GM12878 (cell line): ENCODE data around the gene DNHD1. TPM values are rescaled to one million over a fixed set of nuclear protein-coding genes. Genes with fewer than 3 reads are reported as not detected.

Experiments
- ATAC-seq: fragments of 200-7000 bp; cut with Tn5 transposase; 3 replicates; pipeline ENCODE4 v1.9.1; 2020; ENCODE audit warnings: mild to moderate bottlenecking, moderate library complexity
- BruUV-seq: library from RNA; stranded (reverse); fragments of 400-500 nt; replicated peaks from 2 replicates; lab custom pipeline; 2021; lab: Mats Ljungman, UMichigan
- CTCF ChIA-PET: fragments of 300-600 bp; sonication (Branson Sonifier 250); formaldehyde crosslinking; extraction: SDS; loops from one replicate; lab custom pipeline; 2021; ENCODE audit warnings: inconsistent platforms; lab: Yijun Ruan, JAX
- POLR2A ChIA-PET: fragments of 350-600 bp; formaldehyde crosslinking; extraction: SDS; loops from one replicate; lab custom pipeline; 2021; ENCODE audit warnings: inconsistent platforms; lab: Charles Lee
- RAD21 ChIA-PET: fragments of 300-600 bp; sonication (Branson Sonifier 250); formaldehyde crosslinking; loops from one replicate; lab custom pipeline; 2023; ENCODE audit warnings: antibody characterized with exemption; ENCODE audit not compliant: unreplicated experiment; lab: Charles Lee
- SMC1A ChIA-PET: fragments of 300-600 bp; sonication (Branson Sonifier 250); formaldehyde crosslinking; loops from one replicate; lab custom pipeline; 2023; ENCODE audit not compliant: unreplicated experiment, uncharacterized antibody; lab: Charles Lee
- DNase-seq: peaks from one replicate; pipeline ENCODE4 v3.0.0-alpha.2; 2011; ENCODE audit warnings: low read depth, low spot score
- FAIRE-seq: peaks from 3 replicates; lab custom pipeline; 2011; peaks lifted over from hg19 to GRCh38; lab: Jason Lieb, UNC
- H2AFZ ChIP-seq: 2 replicates; pipeline ENCODE4 v1.6.0; 2011; ENCODE audit warnings: low read depth, low read length, control low read depth; ENCODE audit not compliant: control insufficient read depth
- H3K27ac ChIP-seq: 2 replicates; pipeline ENCODE4 v1.5.1; 2011; ENCODE audit warnings: control low read depth; ENCODE audit not compliant: control insufficient read depth, insufficient read depth
- H3K27me3 ChIP-seq, 2 experiments: replicated peaks in 1 of 2; 2 replicates each; pipeline versions ENCODE4 v1.6.0 to v1.6.1; 2011; ENCODE audit warnings: low read length in 1 of 2; ENCODE audit not compliant: control insufficient read depth in 2 of 2, insufficient read depth in 2 of 2
- H3K36me3 ChIP-seq, 2 experiments: 2 replicates each; pipeline ENCODE4 v1.5.1; 2011; ENCODE audit warnings: low read length in 1 of 2; ENCODE audit not compliant: control insufficient read depth in 2 of 2, insufficient read depth in 2 of 2
- H3K4me1 ChIP-seq: 2 replicates; pipeline ENCODE4 v1.6.1; 2011; ENCODE audit warnings: mild to moderate bottlenecking, low read length, moderate library complexity, mixed read lengths; ENCODE audit not compliant: control insufficient read depth, insufficient read depth
- H3K4me2 ChIP-seq: 2 replicates; pipeline ENCODE4 v1.6.0; 2011; ENCODE audit warnings: control low read depth; ENCODE audit not compliant: control insufficient read depth, insufficient read depth
- H3K4me3 ChIP-seq: fragments of 200-600 bp; sonication (generic); 2 replicates; pipeline ENCODE4 v1.5.1; 2016
- H3K79me2 ChIP-seq: 2 replicates; pipeline ENCODE4 v1.6.0; 2011; ENCODE audit warnings: low read length; ENCODE audit not compliant: control insufficient read depth, insufficient read depth
- H3K9ac ChIP-seq: 2 replicates; pipeline ENCODE4 v1.8.0; 2011; ENCODE audit warnings: low read length, control low read depth, mixed read lengths; ENCODE audit not compliant: control insufficient read depth, insufficient read depth
- H3K9me3 ChIP-seq: replicated peaks from 3 replicates; pipeline ENCODE4 v1.5.1; 2011; ENCODE audit warnings: mild to moderate bottlenecking, low read length; ENCODE audit not compliant: control insufficient read depth, insufficient read depth
- H4K20me1 ChIP-seq: 2 replicates; pipeline ENCODE4 v1.6.0; 2011; ENCODE audit not compliant: control insufficient read depth, insufficient read depth
- CHD1 ChIP-seq: IDR thresholded peaks from 2 replicates; pipeline ENCODE4 v1.6.1; 2012; ENCODE audit warnings: low read depth, low read length, improper control_type of control experiment
- KAT2A ChIP-seq: conservative IDR thresholded peaks from 2 replicates; pipeline ENCODE4 v1.6.1; 2011; ENCODE audit warnings: low read depth, low read length; ENCODE audit not compliant: control insufficient read depth
- POLR2A ChIP-seq: IDR thresholded peaks from 2 replicates; pipeline ENCODE4 v1.6.1; 2011; ENCODE audit warnings: low read depth, mild to moderate bottlenecking, low read length
- POLR2AphosphoS5 ChIP-seq: IDR thresholded peaks from 2 replicates; pipeline ENCODE4 v1.6.1; 2011; ENCODE audit warnings: mild to moderate bottlenecking, low read length, inconsistent platforms
- RAD21 ChIP-seq: IDR thresholded peaks from 2 replicates; pipeline ENCODE4 v1.6.1; 2011; ENCODE audit warnings: mild to moderate bottlenecking, low read depth, low read length, moderate library complexity; ENCODE audit not compliant: insufficient read depth
- RCOR1 ChIP-seq: conservative IDR thresholded peaks from 2 replicates; pipeline ENCODE4 v1.6.1; 2012; ENCODE audit warnings: low read depth, low read length, improper control_type of control experiment
- SPI1 ChIP-seq: IDR thresholded peaks from 2 replicates; pipeline ENCODE4 v1.6.1; 2011; ENCODE audit warnings: low read depth, mild to moderate bottlenecking, low read length, moderate library complexity, borderline replicate concordance; ENCODE audit not compliant: insufficient read depth
- WGBS: methylation state at CpG from one replicate; pipeline ENCODE4 v1.1.6; 2016; ENCODE audit warnings: low lambda C conversion rate; ENCODE audit not compliant: insufficient replicate concordance, insufficient coverage; ENCODE audit errors: missing lambda C conversion rate; 5-methylcytosine and 5-hydroxymethylcytosine counted together
- in situ Hi-C: fragments of 300-500 bp; cut with MboI; formaldehyde crosslinking; loops from 9 replicates; pipeline ENCODE4 v1.14.3; 2018; ENCODE audit warnings: mixed read lengths
- intact Hi-C: fragments of 100-400 bp; cut with micrococcal nuclease; formaldehyde crosslinking; loops from one replicate; pipeline ENCODE4 v1.14.2; 2022; ENCODE audit not compliant: unreplicated experiment
- polyA plus RNA-seq, 11 experiments: library from polyadenylated mRNA; depleted of rRNA in 4 of 11; unstranded in 6 of 11; stranded (reverse) in 5 of 11; fragments of >200 nt; fragmentation: Nextera tagmentation in 4 of 11; fragmentation: Illumina TruSeq in 1 of 11; extraction: Ambion mirVana in 4 of 11; extraction: Trizol in 1 of 11; gene quantifications; 1 replicate in 1 of 11; 2 replicates in 10 of 11; pipeline versions ENCODE4 v1.2.1 to v1.2.3, GENCODE V29; 2011 to 2016; ENCODE audit warnings: inconsistent platforms in 2 of 11, missing spikeins in 2 of 11, low read depth in 1 of 11
- total RNA-seq, 4 experiments: library from RNA; depleted of rRNA in 3 of 4; stranded (reverse); fragments of >200 nt in 3 of 4; fragmentation: Illumina TruSeq in 1 of 4; extraction: Trizol in 1 of 4; gene quantifications; 2 replicates each; pipeline versions ENCODE4 v1.2.1 to v1.2.3, GENCODE V29; 2013 to 2021

DNHD1 gene
- total and polyA plus RNA-seq, 10 of the 15 experiments (the other 5 are each of a cell fraction or from before 2014, with no cell fraction given): 0.99 to 16.9 (median 8.6) TPM

DNA sequence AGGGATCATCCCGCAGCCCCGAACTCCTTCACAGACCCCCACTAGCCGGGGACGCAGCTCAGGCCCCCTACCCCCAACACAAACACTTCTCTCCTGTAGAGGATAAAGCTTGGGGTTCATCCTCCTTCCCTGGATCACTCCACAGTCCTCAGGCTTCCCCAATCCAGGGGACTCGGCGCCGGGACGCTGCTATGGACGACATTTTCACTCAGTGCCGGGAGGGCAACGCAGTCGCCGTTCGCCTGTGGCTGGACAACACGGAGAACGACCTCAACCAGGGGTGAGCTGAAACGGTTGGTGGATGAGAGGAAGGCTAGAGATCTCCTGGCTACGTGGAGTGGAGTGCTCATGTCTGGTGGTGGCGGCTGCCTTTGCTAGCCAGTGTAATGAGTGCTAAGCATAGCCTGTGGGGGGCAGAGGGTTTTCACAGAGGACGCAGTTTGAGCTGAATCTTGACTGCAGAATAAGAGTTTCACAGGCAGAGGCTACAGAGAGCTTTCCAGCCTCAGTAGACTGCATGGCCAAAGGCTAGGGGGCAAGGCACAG is 107.1 kb downstream of the DNHD1 start (continued):
- TF ChIP-seq CHD1 (no peak), RCOR1 (no peak), POLR2AphosphoS5 (peak; percentile 62; the same call in 1 of the 2 replicates), POLR2A (peak; percentile 56), KAT2A (no peak)
- TF ChIP-seq, all 136 proteins: peak for 12

DNA sequence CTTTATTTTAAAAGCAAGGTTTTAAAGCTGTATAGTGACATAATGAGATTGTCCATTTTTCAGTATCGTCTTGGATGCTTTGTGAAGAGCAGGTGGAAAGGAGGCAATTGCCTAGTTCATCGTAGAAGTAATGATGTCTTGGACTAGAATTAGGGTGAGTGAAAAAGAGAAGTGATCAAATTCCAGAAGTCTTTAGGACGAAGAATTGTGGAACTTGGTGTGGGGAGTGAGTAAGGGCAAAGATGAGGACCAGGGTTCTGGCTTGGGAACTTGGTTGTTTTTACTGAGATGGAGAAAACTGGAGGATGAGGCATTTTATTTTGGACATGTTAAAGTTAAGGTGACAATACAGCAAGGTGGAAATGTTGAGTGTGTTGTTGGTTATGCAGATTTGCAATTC is 107.7 kb downstream of the DNHD1 start:
- intact Hi-C loops: loop anchor here (1.0 to 10.0 kb wide), 2 partner anchors 79 to 220 kb away; partner anchors contain the start of gene MRPL17
- no TSS peak for BruUV-seq
- WGBS: 0% methylated on average over 3 of the region's 3 CpGs

More for the DNA sequence above, 107.7 kb downstream of the DNHD1 start:
- Histone ChIP-seq H3K4me1 (peaks cover 25% of the 10 kb centered on the region), H3K27me3 (no peaks in the 10 kb centered on the region), H3K4me2 (peak overlapping the region; percentile 78), H3K27ac (peak overlapping the region; percentile 85), H4K20me1 (no peaks in the 10 kb centered on the region), H3K9me3 (no peaks in the 10 kb centered on the region), H3K9ac (peak overlapping the region; percentile 91), H3K4me3 (peak overlapping the region; percentile 96), H3K79me2 (peaks cover 79% of the 10 kb centered on the region), H3K36me3 (peaks cover 21 to 28% of the 10 kb centered on the region in 2 experiments), H2AFZ (no peak overlapping the region)
- in situ Hi-C loops: loop anchor here (5.0 kb wide), 1 partner anchor 122 kb away; the partner anchor contains the start of genes ARFIP2 and TIMM10B
- ChIA-PET RAD21 (interaction anchor here (0.8 to 4.8 kb wide), 12 partner anchors 8 to 226 kb away, joined by 3 to 60 read pairs (median 6); partner anchors contain the start of genes MRPL17, TAF10 and TPP1), SMC1A (interaction anchor here (0.9 to 6.2 kb wide), 17 partner anchors 8 to 226 kb away, joined by 3 to 57 read pairs (median 4); partner anchors contain the start of genes MRPL17, TAF10 and TPP1), POLR2A (interaction anchor here (0.5 to 2.3 kb wide), 10 partner anchors 8 to 215 kb away, joined by 3 to 29 read pairs (median 4); partner anchors contain the start of genes ARFIP2, MRPL17, SMPD1 and TAF10), CTCF (interaction anchor here (0.8 to 2.3 kb wide), 19 partner anchors 8 to 226 kb away, joined by 3 to 48 read pairs (median 5); partner anchors contain the start of genes MRPL17 and TPP1)
- ATAC-seq: no peak
- no peak for FAIRE-seq
- no peak for TF ChIP-seq RAD21
- peak; percentile 28; the same call in 1 of the 2 replicates for TF ChIP-seq SPI1
- no peak for DNase-seq
